ENCODE results near the gene FREM3.

FREM3 gene

GRCh38 chr4:143626134-143626911 lies 74.2 kb downstream of the FREM3 start:
- TF ChIP-seq GATA2 (IDR thresholded peaks at IDR 0.05; ENCODE audit: low read depth, low read length) = no peak
- TF ChIP-seq GATA3 (IDR thresholded peaks at IDR 0.05; ENCODE audit: low read depth, low read length) = no peak

GRCh38 chr4:143625632-143626031 lies 74.8 kb downstream of the FREM3 start:
- TF ChIP-seq GATA3 (IDR thresholded peaks at IDR 0.05; ENCODE audit: low read depth, low read length) = no peak
- TF ChIP-seq GATA2 (IDR thresholded peaks at IDR 0.05; ENCODE audit: low read depth, low read length) = no peak

GRCh38 chr4:143623896-143624295 lies 76.6 kb downstream of the FREM3 start:
- TF ChIP-seq GATA2 (IDR thresholded peaks at IDR 0.05; ENCODE audit: low read depth, low read length) (no peak), GATA3 (IDR thresholded peaks at IDR 0.05; ENCODE audit: low read depth, low read length) (no peak)

- TF ChIP-seq GATA3 (IDR thresholded peaks at IDR 0.05; ENCODE audit: low read depth, low read length) = no peak
- no peak for TF ChIP-seq GATA2 (IDR thresholded peaks at IDR 0.05; ENCODE audit: low read depth, low read length)
Observed at GRCh38 chr4:143618811-143619210, 81.7 kb downstream of the FREM3 start.

GRCh38 chr4:143617994-143618679 lies 82.3 kb downstream of the FREM3 start:
- TF ChIP-seq GATA3 (IDR thresholded peaks at IDR 0.05; ENCODE audit: low read depth, low read length) (no peak), GATA2 (IDR thresholded peaks at IDR 0.05; ENCODE audit: low read depth, low read length) (no peak)

- no peak for TF ChIP-seq GATA3 (IDR thresholded peaks at IDR 0.05; ENCODE audit: low read depth, low read length)
- no peak for TF ChIP-seq GATA2 (IDR thresholded peaks at IDR 0.05; ENCODE audit: low read depth, low read length)
Observed at GRCh38 chr4:143616771-143617170, 83.7 kb downstream of the FREM3 start.

GRCh38 chr4:143609492-143609891 lies 91.0 kb downstream of the FREM3 start:
- TF ChIP-seq GATA3 (IDR thresholded peaks at IDR 0.05; ENCODE audit: low read depth, low read length) = no peak
- TF ChIP-seq GATA2 (IDR thresholded peaks at IDR 0.05; ENCODE audit: low read depth, low read length) = no peak

GRCh38 chr4:143606480-143606879 lies 94.0 kb downstream of the FREM3 start:
- TF ChIP-seq GATA3 (IDR thresholded peaks at IDR 0.05; ENCODE audit: low read depth, low read length) (no peak), GATA2 (IDR thresholded peaks at IDR 0.05; ENCODE audit: low read depth, low read length) (no peak)

GRCh38 chr4:143599827-143600226 lies 100.6 kb downstream of the FREM3 start:
- TF ChIP-seq GATA3 (IDR thresholded peaks at IDR 0.05; ENCODE audit: low read depth, low read length) (no peak), GATA2 (IDR thresholded peaks at IDR 0.05; ENCODE audit: low read depth, low read length) (no peak)

GRCh38 chr4:143598816-143599215 lies 101.7 kb downstream of the FREM3 start:
- TF ChIP-seq GATA2 (IDR thresholded peaks at IDR 0.05; ENCODE audit: low read depth, low read length) (no peak), GATA3 (IDR thresholded peaks at IDR 0.05; ENCODE audit: low read depth, low read length) (no peak)

- TF ChIP-seq GATA3 (IDR thresholded peaks at IDR 0.05; ENCODE audit: low read depth, low read length) (no peak), GATA2 (IDR thresholded peaks at IDR 0.05; ENCODE audit: low read depth, low read length) (no peak)
Observed at GRCh38 chr4:143597276-143597675, 103.2 kb downstream of the FREM3 start.

GRCh38 chr4:143587703-143588102 lies 112.8 kb downstream of the FREM3 start:
- TF ChIP-seq GATA2 (IDR thresholded peaks at IDR 0.05; ENCODE audit: low read depth, low read length) (no peak), GATA3 (IDR thresholded peaks at IDR 0.05; ENCODE audit: low read depth, low read length) (no peak)

- TF ChIP-seq GATA2 (IDR thresholded peaks at IDR 0.05; ENCODE audit: low read depth, low read length) (no peak), GATA3 (IDR thresholded peaks at IDR 0.05; ENCODE audit: low read depth, low read length) (no peak)
Observed at GRCh38 chr4:143586080-143586479, 114.4 kb downstream of the FREM3 start.

GRCh38 chr4:143585548-143585947 lies 114.9 kb downstream of the FREM3 start:
- TF ChIP-seq GATA2 (IDR thresholded peaks at IDR 0.05; ENCODE audit: low read depth, low read length) (no peak), GATA3 (IDR thresholded peaks at IDR 0.05; ENCODE audit: low read depth, low read length) (no peak)

Measured in SH-SY5Y (cell line).